ENCODE results near the gene SUPT4H1. TPM values are rescaled to one million over a fixed set of nuclear protein-coding genes. Genes with fewer than 3 reads are reported as not detected.

The SUPT4H1 gene
- total and polyA plus RNA-seq, 2 of the 4 experiments (the other 2 are of a cell fraction) = 51.6 to 129 TPM

DNA sequence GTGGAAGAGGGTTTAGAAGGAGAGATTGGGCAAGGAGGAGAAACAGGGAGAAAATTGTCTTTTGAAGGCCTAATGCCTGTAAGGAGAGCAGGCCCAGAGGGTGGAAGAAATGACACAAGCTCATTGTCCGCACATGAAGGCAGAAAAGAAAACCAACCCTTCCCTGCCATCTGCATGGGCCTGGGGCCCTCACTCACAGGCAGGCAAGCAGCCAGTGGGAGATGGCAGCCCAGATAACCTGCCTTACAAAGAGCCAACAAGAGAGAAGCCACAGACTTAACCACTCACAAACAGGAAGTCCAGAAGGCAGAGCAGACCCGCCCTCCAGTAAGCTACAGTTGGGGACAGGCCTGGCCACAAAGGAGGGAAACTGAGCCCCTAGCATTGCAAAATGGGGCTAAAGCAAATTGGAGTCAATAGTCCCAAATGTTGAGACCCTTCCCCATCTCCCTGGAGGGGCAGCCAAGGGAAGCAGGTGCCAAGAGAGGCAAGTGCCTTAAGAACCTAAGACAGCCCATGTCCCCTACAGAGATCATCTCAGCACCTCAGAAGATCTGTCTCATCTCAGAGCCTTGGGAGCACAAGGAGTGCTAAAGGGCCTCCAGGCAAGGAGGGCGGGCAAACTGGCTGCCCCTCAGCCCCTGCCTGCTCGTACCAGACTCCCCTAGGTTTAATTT lies 16.1 kb downstream of the SUPT4H1 start:
- H3K14ac ChIP-seq (replicated peaks; ENCODE audit: low read depth, low read length) = peak overlapping the region; percentile 99
- no peak overlapping the region for H3K4me2 ChIP-seq (ENCODE audit: low read depth, low read length)
- 0 out of 2 replicates have a peak overlapping the region, but pooled peaks have one; percentile 13 for H3K18ac ChIP-seq (ENCODE audit: low read depth, low read length)
- ChIA-PET CTCF (interaction anchor here (0.7 kb wide), 1 partner anchor 18 kb away, joined by 3 read pairs; no protein-coding TSS in a partner anchor), POLR2A (ENCODE audit: unreplicated experiment) (no interaction called here)
- H2BK120ac ChIP-seq (ENCODE audit: low read depth, low read length) = peak overlapping the region; percentile 98
- H2BK15ac ChIP-seq (ENCODE audit: low read depth, low read length) = peak overlapping the region; percentile 100
- H3K4ac ChIP-seq (ENCODE audit: low read depth, low read length) = peak overlapping the region; percentile 100
- H3K23ac ChIP-seq (ENCODE audit: low read depth, low read length) = peak overlapping the region; percentile 57; the same call in 1 of the 2 replicates
- no peaks in the 10 kb centered on the region for H3K27me3 ChIP-seq (ENCODE audit: control insufficient read depth, insufficient read depth, low read length)
- peak overlapping the region; percentile 79 for H2AK9ac ChIP-seq (replicated peaks; ENCODE audit: low read depth, low read length, poor library complexity)
- peak overlapping the region; percentile 98 for H4K91ac ChIP-seq (ENCODE audit: insufficient read depth, low read depth, low read length)
- peak overlapping the region; percentile 100; the same call in 1 of the 2 replicates for H4K5ac ChIP-seq (ENCODE audit: low read depth, low read length)
- 0 out of 2 replicates have a peak overlapping the region, but pooled peaks have one; percentile 36 for H3K56ac ChIP-seq (ENCODE audit: extremely low read depth, insufficient read depth, low read length)
- H3K4me1 ChIP-seq (ENCODE audit: control insufficient read depth, insufficient read depth, low read length) = peaks cover 38% of the 10 kb centered on the region
- 88% methylated on average over 1 of the region's 4 CpGs; no CpG with 5 or more reads in 1 of the 2 experiments for whole genome bisulfite sequencing, 2 experiments (ENCODE audit: extremely low coverage in 2 of 2, insufficient read length in 1 of 2)
- in situ Hi-C loops (cut with MboI; ENCODE audit: low sequenced_read_pairs) (loop anchor here (25.0 kb wide), 1 partner anchor 474 kb away; the partner anchor contains the start of gene MRPS23), dilution Hi-C loops (cut with HindIII; ENCODE audit: low sequenced_read_pairs, unreplicated experiment) (no loop called here), intact Hi-C loops (cut with micrococcal nuclease) (no loop called here)
- peaks cover 36% of the 10 kb centered on the region for H3K9me1 ChIP-seq (ENCODE audit: insufficient read depth, low read length)
- no peak for ATAC-seq (ENCODE audit: low read depth)
- H3K4me3 ChIP-seq (ENCODE audit: insufficient read depth, low read depth, low read length) = no peak overlapping the region
- peak overlapping the region; percentile 95 for H2BK5ac ChIP-seq (ENCODE audit: low read depth, low read length, poor library complexity, severe bottlenecking)
- no TSS peak for BruUV-seq (replicated peaks)
- no peaks in the 10 kb centered on the region for H4K20me1 ChIP-seq (ENCODE audit: insufficient read depth, low read length)
- H2AK5ac ChIP-seq (ENCODE audit: low read depth, low read length) = peak overlapping the region; percentile 100
- no peaks in the 10 kb centered on the region for H3K36me3 ChIP-seq (ENCODE audit: control insufficient read depth, insufficient read depth, low read length)
- H3K27ac ChIP-seq (ENCODE audit: insufficient read depth, low read length) = peak overlapping the region; percentile 54; the same call in 1 of the 2 replicates
- peak overlapping the region; percentile 93 to 98 for H4K8ac ChIP-seq (ENCODE audit: low read depth in 2 of 2, low read length in 2 of 2)
- no peak overlapping the region for H3K9ac ChIP-seq (ENCODE audit: low read depth, low read length)
- no peaks in the 10 kb centered on the region for H3K9me3 ChIP-seq (ENCODE audit: control insufficient read depth, insufficient read depth, low read length)
- no peak for DNase-seq
- peak overlapping the region; percentile 86 for H2AFZ ChIP-seq (replicated peaks; ENCODE audit: low read length, poor library complexity)
- H3K79me1 ChIP-seq (ENCODE audit: low read depth in 1 of 2, low read length in 2 of 2) = peaks cover 12 to 24% of the 10 kb centered on the region in 2 experiments
- H2BK20ac ChIP-seq (ENCODE audit: low read depth, low read length) = peak overlapping the region; percentile 94
- TF ChIP-seq CEBPB (IDR thresholded peaks at IDR 0.05; ENCODE audit: low read depth, low read length) (no peak), RAD21 (IDR thresholded peaks at IDR 0.05; ENCODE audit: low read length) (no peak), POLR2A (IDR thresholded peaks at IDR 0.05; ENCODE audit: low read depth, low read length) (no peak), CHD1 (IDR thresholded peaks at IDR 0.05; ENCODE audit: low read depth, low read length) (no peak), BHLHE40 (IDR thresholded peaks at IDR 0.05; ENCODE audit: low read depth, low read length) (no peak), USF2 (IDR thresholded peaks at IDR 0.05; ENCODE audit: low read depth, low read length) (no peak), NFE2L2 (IDR thresholded peaks at IDR 0.05; ENCODE audit: low read depth, low read length) (no peak), MXI1 (IDR thresholded peaks at IDR 0.05; ENCODE audit: borderline replicate concordance, low read depth, low read length) (no peak), MAZ (IDR thresholded peaks at IDR 0.05; ENCODE audit: borderline replicate concordance, low read depth, low read length) (no peak), SMC3 (IDR thresholded peaks at IDR 0.05; ENCODE audit: low read depth, low read length) (no peak), RCOR1 (IDR thresholded peaks at IDR 0.05; ENCODE audit: insufficient replicate concordance, low read length) (no peak), ELK1 (IDR thresholded peaks at IDR 0.05; ENCODE audit: borderline replicate concordance, low read depth, low read length) (no peak), RFX5 (IDR thresholded peaks at IDR 0.05; ENCODE audit: low read depth, low read length) (no peak)
- TF ChIP-seq, protein P1, sequence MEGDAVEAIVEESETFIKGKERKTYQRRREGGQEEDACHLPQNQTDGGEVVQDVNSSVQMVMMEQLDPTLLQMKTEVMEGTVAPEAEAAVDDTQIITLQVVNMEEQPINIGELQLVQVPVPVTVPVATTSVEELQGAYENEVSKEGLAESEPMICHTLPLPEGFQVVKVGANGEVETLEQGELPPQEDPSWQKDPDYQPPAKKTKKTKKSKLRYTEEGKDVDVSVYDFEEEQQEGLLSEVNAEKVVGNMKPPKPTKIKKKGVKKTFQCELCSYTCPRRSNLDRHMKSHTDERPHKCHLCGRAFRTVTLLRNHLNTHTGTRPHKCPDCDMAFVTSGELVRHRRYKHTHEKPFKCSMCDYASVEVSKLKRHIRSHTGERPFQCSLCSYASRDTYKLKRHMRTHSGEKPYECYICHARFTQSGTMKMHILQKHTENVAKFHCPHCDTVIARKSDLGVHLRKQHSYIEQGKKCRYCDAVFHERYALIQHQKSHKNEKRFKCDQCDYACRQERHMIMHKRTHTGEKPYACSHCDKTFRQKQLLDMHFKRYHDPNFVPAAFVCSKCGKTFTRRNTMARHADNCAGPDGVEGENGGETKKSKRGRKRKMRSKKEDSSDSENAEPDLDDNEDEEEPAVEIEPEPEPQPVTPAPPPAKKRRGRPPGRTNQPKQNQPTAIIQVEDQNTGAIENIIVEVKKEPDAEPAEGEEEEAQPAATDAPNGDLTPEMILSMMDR (conservative IDR thresholded peaks at IDR 0.05; ENCODE audit: low read depth, low read length) = no peak

Measured in IMR-90 (cell line).